ENCODE measurements around the gene CLEC18B.
"Not testable (repeated sequence)": the region's sequence is repeated elsewhere in the genome, so short reads cannot be mapped to it uniquely, and the experiment has no call there.

GRCh38 chr16:74413485-74413884 is 7.8 kb downstream of the CLEC18B start:
- TF ChIP-seq POLR2A, POLR2AphosphoS5, CTCF (IDR thresholded peaks at IDR 0.05): not testable (repeated sequence)

Data from breast epithelium (tissue), 3 donors.